Progenitor cell of endocrine pancreas (in vitro differentiated cells): Measurements from ENCODE around the gene PHF10. TPM values are rescaled to one million over a fixed set of nuclear protein-coding genes. Genes with fewer than 3 reads are reported as not detected.
A peak's percentile ranks its signal among the peaks of the same experiment; 100 is the strongest.

Experiments used
- DNase-seq: peaks from one replicate; pipeline ENCODE4 v3.0.0; 2021; ENCODE audit warnings: low spot score; ENCODE audit not compliant: unreplicated experiment
- H3K27ac Mint-ChIP-seq: 2 replicates; pipeline ENCODE4 v1.8.0; 2021; ENCODE audit warnings: mild to moderate bottlenecking, moderate library complexity, mixed read lengths
- H3K27me3 Mint-ChIP-seq: 2 replicates; pipeline ENCODE4 v1.8.0; 2021; ENCODE audit warnings: mixed read lengths
- H3K36me3 Mint-ChIP-seq: 2 replicates; pipeline ENCODE4 v1.8.0; 2022; ENCODE audit warnings: mixed read lengths; ENCODE audit not compliant: insufficient read depth
- H3K4me1 Mint-ChIP-seq: 2 replicates; pipeline ENCODE4 v1.8.0; 2021; ENCODE audit warnings: low read depth, mixed read lengths
- H3K4me3 Mint-ChIP-seq: 2 replicates; pipeline ENCODE4 v1.8.0; 2021; ENCODE audit warnings: low read depth, mild to moderate bottlenecking, moderate library complexity, mixed read lengths
- H3K9me3 Mint-ChIP-seq: 2 replicates; pipeline ENCODE4 v1.8.0; 2021; ENCODE audit warnings: low read depth, mixed read lengths
- CTCF ChIP-seq: fragments of 200-600 bp; sonication (generic); IDR thresholded peaks from one replicate; pipeline ENCODE4 v1.5.0; 2021; ENCODE audit warnings: antibody characterized with exemption, mild to moderate bottlenecking; ENCODE audit not compliant: unreplicated experiment
- total RNA-seq: library from RNA; stranded (reverse); gene quantifications from 2 replicates; pipeline ENCODE4 v1.2.1, GENCODE V29; 2021

PHF10 gene
- total RNA-seq, 1 donor from 2014 or later: 105 TPM

GRCh38 chr6:169710009-169710408 is 14.3 kb downstream of the PHF10 start:
- Mint-ChIP-seq H3K27me3 (no peaks in the 10 kb centered on the region), H3K4me1 (no peaks in the 10 kb centered on the region), H3K27ac (no peak overlapping the region), H3K36me3 (peaks cover 14% of the 10 kb centered on the region), H3K4me3 (no peak overlapping the region), H3K9me3 (no peaks in the 10 kb centered on the region)
- TF ChIP-seq CTCF: no peak
- DNase-seq: no peak

- H3K36me3 Mint-ChIP-seq: peaks cover 13% of the 10 kb centered on the region
These were observed 15.0 kb downstream of the PHF10 start for GRCh38 chr6:169709293-169709692.

GRCh38 chr6:169707772-169708171 is 16.5 kb downstream of the PHF10 start:
- H3K4me1 Mint-ChIP-seq: peaks cover 12% of the 10 kb centered on the region
- H3K9me3 Mint-ChIP-seq: no peaks in the 10 kb centered on the region
- H3K27me3 Mint-ChIP-seq: no peaks in the 10 kb centered on the region
- TF ChIP-seq CTCF: no peak
- peaks cover 8% of the 10 kb centered on the region for H3K36me3 Mint-ChIP-seq
- DNase-seq: no peak
- H3K27ac Mint-ChIP-seq: no peak overlapping the region
- H3K4me3 Mint-ChIP-seq: no peak overlapping the region

More at GRCh38 chr6:169709293-169709692, 15.0 kb downstream of the PHF10 start:
- H3K27ac Mint-ChIP-seq: no peak overlapping the region
- TF ChIP-seq CTCF: no peak
- DNase-seq: no peak
- no peak overlapping the region for H3K4me3 Mint-ChIP-seq
- H3K27me3 Mint-ChIP-seq: no peaks in the 10 kb centered on the region
- peaks cover 1% of the 10 kb centered on the region for H3K4me1 Mint-ChIP-seq
- H3K9me3 Mint-ChIP-seq: no peaks in the 10 kb centered on the region

- DNase-seq: no peak
- TF ChIP-seq CTCF: no peak
- Mint-ChIP-seq H3K4me3 (peak overlapping the region; percentile 91), H3K4me1 (peaks cover 14% of the 10 kb centered on the region), H3K9me3 (no peaks in the 10 kb centered on the region), H3K36me3 (peaks cover under 1% of the 10 kb centered on the region), H3K27me3 (no peaks in the 10 kb centered on the region), H3K27ac (peak overlapping the region; percentile 94)
These were observed 21.5 kb downstream of the PHF10 start for GRCh38 chr6:169702840-169703246.

- Mint-ChIP-seq H3K36me3 (peaks cover 5% of the 10 kb centered on the region), H3K4me3 (peak within 1 kb of the TSS; percentile 91), H3K9me3 (peaks cover 3% of the 10 kb centered on the region), H3K27ac (peak within 1 kb of the TSS; percentile 94), H3K4me1 (peaks cover 14% of the 10 kb centered on the region), H3K27me3 (no peaks in the 10 kb centered on the region)
- peak; percentile 3 for TF ChIP-seq CTCF
- DNase-seq: peak; percentile 91
These were observed 22.1 kb downstream of the PHF10 start, which contains the start of the genes C6orf120 and WDR27 for GRCh38 chr6:169701954-169702839. Gene C6orf120, plus strand, starts transcription at chr6:169702126. Its CDS starts 334 bp downstream, at chr6:169702460. Gene WDR27, minus strand, starts transcription at chr6:169702029. Its CDS starts 13,024 bp downstream, at chr6:169689005.
